ENCODE measurements around the gene LRPAP1.

- TF ChIP-seq CTCF (IDR thresholded peaks at IDR 0.05) (no peak), POLR2A (IDR thresholded peaks at IDR 0.05) (no peak)
Measured at GRCh38 chr4:3533423-3533820, 1.2 kb upstream of the LRPAP1 start.

Measured in esophagus squamous epithelium (tissue), 4 donors.